Fibroblast of pulmonary artery (primary cell): ENCODE results near the gene TBC1D30.

Experiments used
- DNase-seq: peaks from one replicate; pipeline ENCODE4 v3.0.0-alpha.2; 2010; ENCODE audit warnings: low read depth
- H3K4me3 ChIP-seq: replicated peaks from 2 replicates; pipeline ENCODE4 v1.5.1; 2011; ENCODE audit warnings: low read depth, mild to moderate bottlenecking, control low read depth, low read length, moderate library complexity
- CTCF ChIP-seq: IDR thresholded peaks from 2 replicates; pipeline ENCODE4 v1.5.1; 2011; ENCODE audit warnings: mild to moderate bottlenecking, control low read depth, low read length, inconsistent platforms; ENCODE audit errors: missing control alignments

Gene TBC1D30

GRCh38 chr12:64820593-64820992 is 3.9 kb upstream of the TBC1D30 start:
- DNase-seq = no peak
- H3K4me3 ChIP-seq = no peak overlapping the region
- TF ChIP-seq CTCF = no peak

GRCh38 chr12:64821116-64821630 is 3.3 kb upstream of the TBC1D30 start:
- no peak overlapping the region for H3K4me3 ChIP-seq
- no peak for TF ChIP-seq CTCF
- DNase-seq = no peak

GRCh38 chr12:64824130-64824499 is 332 bp upstream of the TBC1D30 start:
- H3K4me3 ChIP-seq = peak overlapping the region; percentile 37
- no peak for DNase-seq
- TF ChIP-seq CTCF = no peak

- no peak for TF ChIP-seq CTCF
- no peak for DNase-seq
- no peak overlapping the region for H3K4me3 ChIP-seq
Observed at GRCh38 chr12:64825143-64826021, 935 bp downstream of the TBC1D30 start.

GRCh38 chr12:64826234-64826633 is 1.8 kb downstream of the TBC1D30 start:
- peak; percentile 68 for DNase-seq
- no peak overlapping the region for H3K4me3 ChIP-seq
- TF ChIP-seq CTCF = no peak

GRCh38 chr12:64828713-64829112 is 4.3 kb downstream of the TBC1D30 start:
- no peak for TF ChIP-seq CTCF
- H3K4me3 ChIP-seq = no peak overlapping the region
- no peak for DNase-seq

GRCh38 chr12:64833928-64834327 is 9.5 kb downstream of the TBC1D30 start:
- H3K4me3 ChIP-seq = no peak overlapping the region
- TF ChIP-seq CTCF = no peak
- no peak for DNase-seq
